IMR-90 (cell line): ENCODE measurements around the gene OPCML. TPM values are rescaled to one million over a fixed set of nuclear protein-coding genes. Genes with fewer than 3 reads are reported as not detected.

Source experiments
- ATAC-seq: fragments of 200-7000 bp; cut with Tn5 transposase; 2 replicates; pipeline ENCODE4 v1.9.1; 2020; ENCODE audit warnings: low read depth, mild to moderate bottlenecking, moderate library complexity
- BruUV-seq: library from RNA; stranded (reverse); fragments of 400-500 nt; replicated peaks from 2 replicates; lab custom pipeline; 2021; lab: Mats Ljungman, UMichigan
- CTCF ChIA-PET: fragments of 300-600 bp; formaldehyde crosslinking; extraction: SDS; loops from one replicate; lab custom pipeline; 2021; ENCODE audit warnings: antibody characterized with exemption; lab: Yijun Ruan, JAX
- POLR2A ChIA-PET: fragments of 300-600 bp; sonication (Branson Sonifier 250); formaldehyde crosslinking; loops from one replicate; lab custom pipeline; 2022; ENCODE audit warnings: antibody characterized with exemption; ENCODE audit not compliant: unreplicated experiment; lab: Charles Lee
- DNase-seq: peaks from one replicate; pipeline ENCODE4 v3.0.0; 2013
- H2AFZ ChIP-seq: replicated peaks from 2 replicates; pipeline ENCODE3; 2013; ENCODE audit warnings: low read length, mild to moderate bottlenecking; ENCODE audit not compliant: poor library complexity
- H2AK5ac ChIP-seq: 2 replicates; pipeline ENCODE4 v1.6.1; 2013; ENCODE audit warnings: low read depth, low read length, inconsistent platforms
- H2AK9ac ChIP-seq: replicated peaks from 2 replicates; pipeline ENCODE3; 2013; ENCODE audit warnings: mild to moderate bottlenecking, low read depth, low read length, moderate library complexity; ENCODE audit not compliant: poor library complexity
- H2BK120ac ChIP-seq: 2 replicates; pipeline ENCODE4 v1.6.1; 2013; ENCODE audit warnings: low read depth, low read length, inconsistent platforms
- H2BK15ac ChIP-seq: 3 replicates; pipeline ENCODE4 v1.6.1; 2013; ENCODE audit warnings: low read depth, low read length, inconsistent platforms
- H2BK20ac ChIP-seq: 2 replicates; pipeline ENCODE4 v1.6.1; 2013; ENCODE audit warnings: low read depth, mild to moderate bottlenecking, inconsistent platforms, low read length, moderate library complexity
- H2BK5ac ChIP-seq: 2 replicates; pipeline ENCODE4 v1.6.1; 2013; ENCODE audit warnings: mild to moderate bottlenecking, low read depth, low read length, inconsistent platforms; ENCODE audit not compliant: poor library complexity, severe bottlenecking
- H3K14ac ChIP-seq: replicated peaks from 2 replicates; pipeline ENCODE4 v1.6.1; 2013; ENCODE audit warnings: low read depth, low read length, inconsistent platforms
- H3K18ac ChIP-seq: 2 replicates; pipeline ENCODE4 v1.6.1; 2013; ENCODE audit warnings: low read depth, low read length, control low read depth
- H3K23ac ChIP-seq: 2 replicates; pipeline ENCODE4 v1.6.1; 2013; ENCODE audit warnings: low read depth, low read length, inconsistent platforms
- H3K27ac ChIP-seq: 2 replicates; pipeline ENCODE4 v1.5.1; 2013; ENCODE audit warnings: mild to moderate bottlenecking, control low read depth, low read length; ENCODE audit not compliant: insufficient read depth
- H3K27me3 ChIP-seq: 2 replicates; pipeline ENCODE4 v1.6.1; 2013; ENCODE audit warnings: low read length; ENCODE audit not compliant: control insufficient read depth, insufficient read depth
- H3K36me3 ChIP-seq: 2 replicates; pipeline ENCODE4 v1.6.1; 2013; ENCODE audit warnings: low read length, mixed read lengths; ENCODE audit not compliant: control insufficient read depth, insufficient read depth
- H3K4ac ChIP-seq: 2 replicates; pipeline ENCODE4 v1.6.1; 2013; ENCODE audit warnings: low read depth, low read length, inconsistent platforms
- H3K4me1 ChIP-seq: 2 replicates; pipeline ENCODE4 v1.6.1; 2013; ENCODE audit warnings: low read length, mixed read lengths; ENCODE audit not compliant: control insufficient read depth, insufficient read depth
- H3K4me2 ChIP-seq: 2 replicates; pipeline ENCODE4 v1.6.1; 2013; ENCODE audit warnings: low read depth, mild to moderate bottlenecking, control low read depth, low read length, moderate library complexity
- H3K4me3 ChIP-seq: 2 replicates; pipeline ENCODE4 v1.5.1; 2013; ENCODE audit warnings: low read depth, mild to moderate bottlenecking, control low read depth, low read length, moderate library complexity; ENCODE audit not compliant: insufficient read depth
- H3K56ac ChIP-seq: 2 replicates; pipeline ENCODE4 v1.6.1; 2013; ENCODE audit warnings: low read length, inconsistent platforms; ENCODE audit not compliant: insufficient read depth; ENCODE audit errors: extremely low read depth
- H3K79me1 ChIP-seq, 2 experiments: 2 replicates each; pipeline ENCODE4 v1.6.1; 2013; ENCODE audit warnings: low read length in 2 of 2, inconsistent platforms in 1 of 2, low read depth in 1 of 2
- H3K9ac ChIP-seq: 2 replicates; pipeline ENCODE4 v1.6.1; 2013; ENCODE audit warnings: low read depth, low read length, control low read depth
- H3K9me1 ChIP-seq: 2 replicates; pipeline ENCODE4 v1.6.1; 2013; ENCODE audit warnings: low read length, inconsistent platforms; ENCODE audit not compliant: insufficient read depth
- H3K9me3 ChIP-seq: 2 replicates; pipeline ENCODE4 v1.6.1; 2013; ENCODE audit warnings: low read length; ENCODE audit not compliant: control insufficient read depth, insufficient read depth
- H4K20me1 ChIP-seq: 2 replicates; pipeline ENCODE4 v1.6.1; 2013; ENCODE audit warnings: low read length, inconsistent platforms; ENCODE audit not compliant: insufficient read depth
- H4K5ac ChIP-seq: 2 replicates; pipeline ENCODE4 v1.6.1; 2013; ENCODE audit warnings: mild to moderate bottlenecking, low read depth, low read length, control low read depth
- H4K8ac ChIP-seq, 2 experiments: 2 replicates each; pipeline ENCODE4 v1.6.1; 2013; ENCODE audit warnings: low read depth in 2 of 2, low read length in 2 of 2, control low read depth in 1 of 2, inconsistent platforms in 1 of 2
- H4K91ac ChIP-seq: 2 replicates; pipeline ENCODE4 v1.6.1; 2013; ENCODE audit warnings: low read depth, low read length, inconsistent platforms; ENCODE audit not compliant: insufficient read depth
- CTCF ChIP-seq: conservative IDR thresholded peaks from 2 replicates; pipeline ENCODE4 v1.5.1; 2012; ENCODE audit warnings: mild to moderate bottlenecking, low read depth, low read length, improper control_type of control experiment
- FOS ChIP-seq: fragments of 150-350 bp; IDR thresholded peaks from 2 replicates; pipeline ENCODE4 v1.6.1; 2016; ENCODE audit warnings: low read depth, low read length
- MAFK ChIP-seq: IDR thresholded peaks from 2 replicates; pipeline ENCODE4 v1.6.1; 2012; ENCODE audit warnings: low read depth, low read length, improper control_type of control experiment
- MXI1 ChIP-seq: IDR thresholded peaks from 2 replicates; pipeline ENCODE4 v1.6.1; 2012; ENCODE audit warnings: low read depth, mild to moderate bottlenecking, low read length, moderate library complexity, borderline replicate concordance
- POLR2A ChIP-seq: IDR thresholded peaks from 2 replicates; pipeline ENCODE4 v1.6.1; 2012; ENCODE audit warnings: mild to moderate bottlenecking, low read depth, low read length
- RAD21 ChIP-seq: IDR thresholded peaks from 2 replicates; pipeline ENCODE4 v1.6.1; 2012; ENCODE audit warnings: low read length, improper control_type of control experiment
- RCOR1 ChIP-seq: IDR thresholded peaks from 2 replicates; pipeline ENCODE4 v1.6.1; 2012; ENCODE audit warnings: mild to moderate bottlenecking, low read length, improper control_type of control experiment; ENCODE audit not compliant: insufficient replicate concordance
- SMC3 ChIP-seq: fragments of 150-350 bp; IDR thresholded peaks from 2 replicates; pipeline ENCODE4 v1.6.1; 2016; ENCODE audit warnings: low read depth, mild to moderate bottlenecking, antibody characterized with exemption, low read length, moderate library complexity
- WGBS, 2 experiments: methylation state at CpG; one replicate each; pipeline versions ENCODE4 v1.1.5 to v1.1.7; 2013; ENCODE audit warnings: missing lambda C conversion rate in 2 of 2; ENCODE audit not compliant: insufficient read length in 1 of 2; ENCODE audit errors: extremely low coverage in 2 of 2; 5-methylcytosine and 5-hydroxymethylcytosine counted together
- dilution Hi-C: fragments of 300-500 bp; cut with HindIII; formaldehyde crosslinking; loops from one replicate; pipeline ENCODE4 v1.14.3; 2018; ENCODE audit warnings: low sequenced_read_pairs; ENCODE audit not compliant: unreplicated experiment
- in situ Hi-C: fragments of 300-500 bp; cut with MboI; formaldehyde crosslinking; loops from 3 replicates; pipeline ENCODE4 v1.14.3; 2019; ENCODE audit warnings: low sequenced_read_pairs, inconsistent platforms, mixed read lengths
- intact Hi-C: fragments of 100-400 bp; cut with micrococcal nuclease; formaldehyde crosslinking; loops from 2 replicates; pipeline ENCODE4 v1.10.0; 2022
- polyA plus RNA-seq, 3 experiments: library from polyadenylated mRNA; depleted of rRNA; stranded (reverse); fragments of >200 nt; gene quantifications; 2 replicates each; pipeline ENCODE4 v1.2.3, GENCODE V29; 2012; ENCODE audit warnings: low replicate concordance in 1 of 3
- total RNA-seq: library from RNA; depleted of rRNA; stranded (reverse); fragments of >200 nt; gene quantifications from 2 replicates; pipeline ENCODE4 v1.2.3, GENCODE V29; 2012

OPCML gene
- total and polyA plus RNA-seq, 2 of the 4 experiments (the other 2 are of a cell fraction) = under 0.01 to 2.6 TPM

GRCh38 chr11:133406489-133406888 lies 125.8 kb downstream of the OPCML start:
- Histone ChIP-seq H3K27ac (no peak overlapping the region), H3K23ac (no peak overlapping the region), H3K4me1 (no peaks in the 10 kb centered on the region), H4K91ac (no peak overlapping the region), H3K79me1 (no peaks in the 10 kb centered on the region), H4K8ac (no peak overlapping the region), H3K27me3 (no peaks in the 10 kb centered on the region), H2BK20ac (no peak overlapping the region), H2BK120ac (no peak overlapping the region), H2AFZ (no peak overlapping the region), H2BK5ac (no peak overlapping the region), H3K4me2 (no peak overlapping the region), H3K56ac (no peak overlapping the region), H3K18ac (no peak overlapping the region), H2AK9ac (no peak overlapping the region), H3K36me3 (no peaks in the 10 kb centered on the region), H3K9ac (no peak overlapping the region), H3K4ac (no peak overlapping the region), H2BK15ac (no peak overlapping the region), H3K9me3 (peaks cover 27% of the 10 kb centered on the region), H3K14ac (no peak overlapping the region), H4K5ac (no peak overlapping the region), H3K4me3 (no peak overlapping the region), H3K9me1 (no peaks in the 10 kb centered on the region), H2AK5ac (no peak overlapping the region), H4K20me1 (no peaks in the 10 kb centered on the region)
- DNase-seq (no peak), ATAC-seq (no peak)
- dilution Hi-C loops = no loop called here
- BruUV-seq = no TSS peak
- no peak for TF ChIP-seq MXI1
- no peak for TF ChIP-seq SMC3
- no peak for TF ChIP-seq CTCF
- no peak for TF ChIP-seq RCOR1
- no peak for TF ChIP-seq POLR2A
- no peak for TF ChIP-seq RAD21
- TF ChIP-seq MAFK = no peak
- no peak for TF ChIP-seq FOS
- in situ Hi-C loops = no loop called here
- WGBS, 2 experiments = 38% methylated on average over 1 of the region's 4 CpGs; no CpG with 5 or more reads in 1 of the 2 experiments
- ChIA-PET POLR2A (no interaction called here), CTCF (no interaction called here)
- intact Hi-C loops = no loop called here
